ENCODE measurements around the gene AXIN1.
"Not testable (repeated sequence)": the region's sequence is repeated elsewhere in the genome, so short reads cannot be mapped to it uniquely, and the experiment has no call there.

Gene AXIN1

GRCh38 chr16:370979-371514 is 18.5 kb upstream of the AXIN1 start:
- FAIRE-seq (no peak), DNase-seq (ENCODE audit: low spot score) (no peak)

- DNase-seq (ENCODE audit: low spot score) (peak; percentile 94), FAIRE-seq (peak; percentile 96)
Observed at GRCh38 chr16:370443-370842, 17.9 kb upstream of the AXIN1 start, which contains the start of gene MRPL28. TSS of gene MRPL28 (minus strand) at chr16:370538. CDS start at chr16:370218, 320 bp downstream.

GRCh38 chr16:369866-370436 is 17.4 kb upstream of the AXIN1 start:
- FAIRE-seq (no peak), DNase-seq (ENCODE audit: low spot score) (peak; percentile 26)

- no peak for FAIRE-seq
- no peak for DNase-seq (ENCODE audit: low spot score)
Observed at GRCh38 chr16:369275-369865, 16.8 kb upstream of the AXIN1 start.

GRCh38 chr16:368388-369158 is 16.1 kb upstream of the AXIN1 start:
- DNase-seq (ENCODE audit: low spot score) (no peak), FAIRE-seq (no peak)

- DNase-seq (ENCODE audit: low spot score), result no peak
- FAIRE-seq, result no peak
Observed at GRCh38 chr16:367333-367903, 14.9 kb upstream of the AXIN1 start.

GRCh38 chr16:366476-366875 is 14.0 kb upstream of the AXIN1 start:
- DNase-seq (ENCODE audit: low spot score) (no peak), FAIRE-seq (no peak)

GRCh38 chr16:364595-365491 is 12.3 kb upstream of the AXIN1 start:
- DNase-seq (ENCODE audit: low spot score) (no peak), FAIRE-seq (no peak)

- no peak for FAIRE-seq
- no peak for DNase-seq (ENCODE audit: low spot score)
Observed at GRCh38 chr16:363766-364490, 11.4 kb upstream of the AXIN1 start.

- no peak for DNase-seq (ENCODE audit: low spot score)
- no peak for FAIRE-seq
Observed at GRCh38 chr16:363110-363765, 10.7 kb upstream of the AXIN1 start.

GRCh38 chr16:362702-362999 is 10.1 kb upstream of the AXIN1 start:
- not testable (repeated sequence) for FAIRE-seq; DNase-seq (ENCODE audit: low spot score)

- no peak for FAIRE-seq
- DNase-seq (ENCODE audit: low spot score), result peak; percentile 75
Observed at GRCh38 chr16:361872-362701, 9.6 kb upstream of the AXIN1 start.

- DNase-seq (ENCODE audit: low spot score) (no peak), FAIRE-seq (no peak)
Observed at GRCh38 chr16:361341-361871, 8.9 kb upstream of the AXIN1 start.

GRCh38 chr16:360698-361336 is 8.3 kb upstream of the AXIN1 start:
- DNase-seq (ENCODE audit: low spot score) (no peak), FAIRE-seq (no peak)

GRCh38 chr16:359871-360697 is 7.6 kb upstream of the AXIN1 start:
- DNase-seq (ENCODE audit: low spot score) (no peak), FAIRE-seq (no peak)

GRCh38 chr16:359067-359763 is 6.7 kb upstream of the AXIN1 start:
- FAIRE-seq, result no peak
- DNase-seq (ENCODE audit: low spot score), result no peak

- DNase-seq (ENCODE audit: low spot score) (no peak), FAIRE-seq (no peak)
Observed at GRCh38 chr16:356741-357140, 4.2 kb upstream of the AXIN1 start.
